Neutrophil (primary cell): ENCODE measurements around the gene AKNA.

Experiments used
- H3K27ac ChIP-seq: fragments of 200-600 bp; sonication (generic); 2 replicates; pipeline ENCODE4 v1.5.1; 2016; ENCODE audit warnings: mild to moderate bottlenecking, moderate library complexity
- H3K27me3 ChIP-seq: fragments of 200-600 bp; sonication (generic); 2 replicates; pipeline ENCODE4 v1.6.0; 2016; ENCODE audit warnings: mild to moderate bottlenecking
- H3K36me3 ChIP-seq: fragments of 200-600 bp; sonication (generic); 2 replicates; pipeline ENCODE4 v1.5.1; 2017
- H3K4me1 ChIP-seq, 2 experiments: fragments of 200-600 bp in 1 of 2; sonication (generic) in 1 of 2; 1 replicate in 1 of 2; 2 replicates in 1 of 2; pipeline versions ENCODE4 v1.5.1 to v1.6.1; 2013 to 2016; ENCODE audit warnings: low read depth in 1 of 2, low read length in 1 of 2, mild to moderate bottlenecking in 1 of 2, moderate library complexity in 1 of 2; ENCODE audit not compliant: control insufficient read depth in 1 of 2, insufficient read depth in 1 of 2
- H3K4me3 ChIP-seq, 2 experiments: fragments of 200-600 bp in 1 of 2; sonication (generic) in 1 of 2; 1 replicate in 1 of 2; 2 replicates in 1 of 2; pipeline ENCODE4 v1.5.1; 2013 to 2016; ENCODE audit warnings: low read depth in 1 of 2, low read length in 1 of 2, mild to moderate bottlenecking in 1 of 2, moderate library complexity in 1 of 2
- H3K9me3 ChIP-seq: fragments of 200-600 bp; sonication (generic); 2 replicates; pipeline ENCODE4 v1.5.1; 2016
- TF ChIP-seq, protein P1 (sequence below): fragments of 200-600 bp; sonication (generic); IDR thresholded peaks from 2 replicates; pipeline ENCODE4 v1.5.1; 2016; ENCODE audit warnings: antibody characterized with exemption

AKNA gene

GRCh38 chr9:114348906-114349482, 38.8 kb downstream of the AKNA start:
- H3K27ac ChIP-seq = peak overlapping the region; percentile 12
- TF ChIP-seq, protein P1, sequence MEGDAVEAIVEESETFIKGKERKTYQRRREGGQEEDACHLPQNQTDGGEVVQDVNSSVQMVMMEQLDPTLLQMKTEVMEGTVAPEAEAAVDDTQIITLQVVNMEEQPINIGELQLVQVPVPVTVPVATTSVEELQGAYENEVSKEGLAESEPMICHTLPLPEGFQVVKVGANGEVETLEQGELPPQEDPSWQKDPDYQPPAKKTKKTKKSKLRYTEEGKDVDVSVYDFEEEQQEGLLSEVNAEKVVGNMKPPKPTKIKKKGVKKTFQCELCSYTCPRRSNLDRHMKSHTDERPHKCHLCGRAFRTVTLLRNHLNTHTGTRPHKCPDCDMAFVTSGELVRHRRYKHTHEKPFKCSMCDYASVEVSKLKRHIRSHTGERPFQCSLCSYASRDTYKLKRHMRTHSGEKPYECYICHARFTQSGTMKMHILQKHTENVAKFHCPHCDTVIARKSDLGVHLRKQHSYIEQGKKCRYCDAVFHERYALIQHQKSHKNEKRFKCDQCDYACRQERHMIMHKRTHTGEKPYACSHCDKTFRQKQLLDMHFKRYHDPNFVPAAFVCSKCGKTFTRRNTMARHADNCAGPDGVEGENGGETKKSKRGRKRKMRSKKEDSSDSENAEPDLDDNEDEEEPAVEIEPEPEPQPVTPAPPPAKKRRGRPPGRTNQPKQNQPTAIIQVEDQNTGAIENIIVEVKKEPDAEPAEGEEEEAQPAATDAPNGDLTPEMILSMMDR = no peak
- peaks cover 100% of the 10 kb centered on the region for H3K36me3 ChIP-seq
- H3K4me3 ChIP-seq = no peak overlapping the region
- H3K4me1 ChIP-seq = no peaks in the 10 kb centered on the region
- H3K27me3 ChIP-seq = no peaks in the 10 kb centered on the region
- H3K9me3 ChIP-seq = peaks cover 16% of the 10 kb centered on the region

DNA sequence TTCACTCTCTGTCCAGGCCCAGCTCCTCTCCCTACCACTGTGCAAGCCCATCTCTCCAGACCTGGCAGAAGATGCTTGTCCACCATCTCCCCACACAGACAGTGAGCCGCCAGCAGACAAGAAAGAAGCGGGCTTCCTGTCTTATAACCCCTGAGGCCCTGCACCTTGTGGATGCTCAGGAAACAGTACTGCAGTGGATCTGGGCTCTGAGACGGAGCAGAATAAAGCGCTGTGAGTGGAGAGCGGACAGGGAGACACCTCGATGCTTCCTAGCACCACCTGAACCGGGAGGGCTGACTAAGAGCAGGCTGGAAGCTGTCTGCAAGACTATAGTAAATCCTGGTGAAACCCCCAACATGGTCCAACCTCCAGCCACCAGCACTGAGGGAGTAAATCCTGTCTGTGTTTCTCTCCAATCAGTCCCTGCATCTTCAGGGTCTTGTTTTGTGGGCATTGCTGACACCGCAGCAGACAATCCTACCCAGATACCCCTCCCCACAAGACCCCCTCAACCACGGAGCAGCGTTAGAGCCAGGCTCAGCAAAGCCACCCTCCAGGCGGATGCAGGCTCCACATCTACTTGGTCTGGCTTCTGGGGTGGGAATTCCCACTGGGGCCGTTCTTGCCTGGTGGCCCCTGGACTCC, 39.4 kb downstream of the AKNA start:
- Histone ChIP-seq H3K36me3 (peaks cover 100% of the 10 kb centered on the region), H3K9me3 (peaks cover 16% of the 10 kb centered on the region), H3K4me3 (no peak overlapping the region), H3K27me3 (no peaks in the 10 kb centered on the region), H3K27ac (peak overlapping the region; percentile 12), H3K4me1 (no peaks in the 10 kb centered on the region)
- TF ChIP-seq, protein P1 = no peak

GRCh38 chr9:114347675-114348074, 40.1 kb downstream of the AKNA start:
- Histone ChIP-seq H3K9me3 (peaks cover 16% of the 10 kb centered on the region), H3K27me3 (no peaks in the 10 kb centered on the region), H3K36me3 (peaks cover 100% of the 10 kb centered on the region), H3K4me3 (no peak overlapping the region), H3K4me1 (no peaks in the 10 kb centered on the region), H3K27ac (no peak overlapping the region)
- TF ChIP-seq, protein P1 = no peak

- H3K9me3 ChIP-seq = peaks cover 16% of the 10 kb centered on the region
- TF ChIP-seq, protein P1 = no peak
- peaks cover 100% of the 10 kb centered on the region for H3K36me3 ChIP-seq
- no peaks in the 10 kb centered on the region for H3K27me3 ChIP-seq
- no peaks in the 10 kb centered on the region for H3K4me1 ChIP-seq
- no peak overlapping the region for H3K4me3 ChIP-seq
- peak overlapping the region; percentile 15 for H3K27ac ChIP-seq
Measured at GRCh38 chr9:114346146-114346545, 41.6 kb downstream of the AKNA start.

DNA sequence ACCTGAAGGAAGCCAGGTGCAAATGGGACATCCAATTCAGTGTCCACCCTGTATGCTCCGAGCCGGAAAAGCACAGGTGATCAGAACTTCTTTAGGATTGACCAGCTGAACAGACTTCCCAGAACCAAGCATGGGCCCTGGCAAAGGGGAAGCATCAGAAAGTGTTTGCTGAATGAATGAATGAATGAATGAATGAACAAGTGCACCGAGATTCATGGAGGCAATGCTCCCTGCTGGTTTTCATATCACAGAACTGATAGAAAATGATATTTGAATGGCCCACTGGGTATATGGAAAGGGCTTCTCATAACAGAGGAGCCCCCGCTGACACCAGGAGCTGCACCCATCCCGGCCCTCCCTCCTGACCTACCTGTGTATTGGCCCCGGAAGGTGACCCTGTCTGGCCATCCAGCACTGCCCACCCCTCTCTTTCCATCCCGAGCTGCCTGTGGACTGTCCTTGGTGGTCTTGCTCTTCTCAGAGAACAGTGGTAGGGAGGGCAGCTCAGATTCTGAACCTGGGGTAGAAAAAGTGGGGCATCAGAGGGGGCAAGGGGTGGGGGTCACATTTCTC, 42.2 kb downstream of the AKNA start:
- Histone ChIP-seq H3K4me1 (peaks cover 4 to 5% of the 10 kb centered on the region in 2 experiments), H3K27me3 (no peaks in the 10 kb centered on the region), H3K36me3 (peaks cover 100% of the 10 kb centered on the region), H3K4me3 (no peak overlapping the region), H3K27ac (peak overlapping the region; percentile 15), H3K9me3 (peaks cover 16% of the 10 kb centered on the region)
- TF ChIP-seq, protein P1 = no peak
